Measurements from ENCODE around the gene SMOC2. TPM values are rescaled to one million over a fixed set of nuclear protein-coding genes. Genes with fewer than 3 reads are reported as not detected.

Gene SMOC2
- total RNA-seq, 1 experiment from 2014 or later, result 2.1 TPM

DNA sequence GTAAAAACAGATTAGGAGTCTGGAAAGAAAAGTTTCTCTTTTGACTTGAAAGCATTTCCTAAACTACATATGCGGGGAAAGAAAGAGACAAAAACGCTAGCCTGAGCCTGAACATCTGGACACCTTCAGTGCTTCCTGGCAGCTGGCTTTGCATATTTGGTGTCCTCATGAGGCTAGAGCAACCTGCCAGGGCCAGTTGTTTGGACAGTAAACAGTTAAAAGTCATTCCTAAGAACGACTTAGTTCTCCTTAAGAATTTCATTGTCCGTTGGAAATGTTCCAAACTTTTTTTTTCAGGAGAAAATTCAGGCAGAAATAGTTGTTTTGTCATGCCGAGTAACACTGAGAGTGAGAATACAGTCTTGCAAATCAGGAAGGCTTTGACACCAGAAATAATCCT, 199.8 kb downstream of the SMOC2 start:
- H3K27ac ChIP-seq (ENCODE audit: insufficient read length, low read depth, low read length), result no peak overlapping the region
- no peak overlapping the region for H4K5ac ChIP-seq (ENCODE audit: insufficient read length, low read depth, low read length)
- no peak overlapping the region for H3K18ac ChIP-seq (ENCODE audit: insufficient read length, low read depth, low read length)
- no peak overlapping the region for H2AFZ ChIP-seq (ENCODE audit: low read length)
- no peak overlapping the region for H3K56ac ChIP-seq (ENCODE audit: insufficient read length, low read depth, low read length)
- Mint-ChIP-seq H3K36me3 (ENCODE audit: insufficient read depth in 1 of 3, low read depth in 3 of 3) (no peaks in the 10 kb centered on the region), H3K9me3 (no peaks in the 10 kb centered on the region; a peak in 2 of 5 replicates), H3K27ac (peak overlapping the region in 2 of 3 experiments; percentile 4 to 20; a peak in 3 of 7 replicates), H3K4me3 (no peak overlapping the region), H3K27me3 (ENCODE audit: low read depth) (peaks cover 2% of the 10 kb centered on the region; the same call in 1 of the 2 replicates), H3K4me1 (peaks cover 34 to 39% of the 10 kb centered on the region in 2 experiments)
- no peaks in the 10 kb centered on the region for H3K23me2 ChIP-seq (ENCODE audit: insufficient read length, low read depth, low read length, poor library complexity, severe bottlenecking)
- H4K8ac ChIP-seq (replicated peaks; ENCODE audit: insufficient read length, low read depth, low read length), result no peak overlapping the region
- H3K79me2 ChIP-seq (ENCODE audit: insufficient read depth, low read length), result no peaks in the 10 kb centered on the region
- no peak overlapping the region for H3T11ph ChIP-seq (ENCODE audit: low read length)
- H4K91ac ChIP-seq (ENCODE audit: insufficient read length, low read depth, low read length), result no peak overlapping the region
- TF ChIP-seq, protein P1, sequence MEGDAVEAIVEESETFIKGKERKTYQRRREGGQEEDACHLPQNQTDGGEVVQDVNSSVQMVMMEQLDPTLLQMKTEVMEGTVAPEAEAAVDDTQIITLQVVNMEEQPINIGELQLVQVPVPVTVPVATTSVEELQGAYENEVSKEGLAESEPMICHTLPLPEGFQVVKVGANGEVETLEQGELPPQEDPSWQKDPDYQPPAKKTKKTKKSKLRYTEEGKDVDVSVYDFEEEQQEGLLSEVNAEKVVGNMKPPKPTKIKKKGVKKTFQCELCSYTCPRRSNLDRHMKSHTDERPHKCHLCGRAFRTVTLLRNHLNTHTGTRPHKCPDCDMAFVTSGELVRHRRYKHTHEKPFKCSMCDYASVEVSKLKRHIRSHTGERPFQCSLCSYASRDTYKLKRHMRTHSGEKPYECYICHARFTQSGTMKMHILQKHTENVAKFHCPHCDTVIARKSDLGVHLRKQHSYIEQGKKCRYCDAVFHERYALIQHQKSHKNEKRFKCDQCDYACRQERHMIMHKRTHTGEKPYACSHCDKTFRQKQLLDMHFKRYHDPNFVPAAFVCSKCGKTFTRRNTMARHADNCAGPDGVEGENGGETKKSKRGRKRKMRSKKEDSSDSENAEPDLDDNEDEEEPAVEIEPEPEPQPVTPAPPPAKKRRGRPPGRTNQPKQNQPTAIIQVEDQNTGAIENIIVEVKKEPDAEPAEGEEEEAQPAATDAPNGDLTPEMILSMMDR (conservative IDR thresholded peaks at IDR 0.05), result no peak
- no peak for DNase-seq
- no peak overlapping the region for H2BK5ac ChIP-seq (ENCODE audit: insufficient read length, low read length)
- no CpG with 5 or more reads among the region's 5 CpGs for WGBS (ENCODE audit: extremely low coverage, insufficient read length, low lambda C conversion rate)
- no peak overlapping the region for H3K4me2 ChIP-seq (ENCODE audit: insufficient read depth, insufficient read length, low read length)
- no peak overlapping the region for H3K4ac ChIP-seq (ENCODE audit: low read depth, low read length)
- H4K20me1 ChIP-seq (ENCODE audit: control insufficient read depth, insufficient read depth, insufficient read length), result no peaks in the 10 kb centered on the region
- H3K4me1 ChIP-seq (ENCODE audit: insufficient read depth, low read length), result no peaks in the 10 kb centered on the region; the same call in 1 of the 2 replicates
- H2BK20ac ChIP-seq (ENCODE audit: low read depth, low read length, poor library complexity, severe bottlenecking), result no peak overlapping the region
- H2BK120ac ChIP-seq (ENCODE audit: low read depth, low read length, poor library complexity, severe bottlenecking), result no peak overlapping the region
- H3K9ac ChIP-seq (ENCODE audit: extremely low read depth, insufficient read length, low read length), result no peak overlapping the region
- H2BK15ac ChIP-seq (ENCODE audit: low read depth, low read length), result no peak overlapping the region
- no peaks in the 10 kb centered on the region for H3K27me3 ChIP-seq (ENCODE audit: insufficient read depth, low read length)
- no peak overlapping the region for H3K14ac ChIP-seq (ENCODE audit: insufficient read depth, low read length)
- no peaks in the 10 kb centered on the region for H3K79me1 ChIP-seq (ENCODE audit: insufficient read depth, low read depth, low read length, poor library complexity, severe bottlenecking)
- H3K9me3 ChIP-seq (ENCODE audit: control insufficient read depth, low read depth, low read length), result no peaks in the 10 kb centered on the region
- H3K23ac ChIP-seq (ENCODE audit: insufficient read length, low read depth, low read length), result no peak overlapping the region
- no peak overlapping the region for H2BK12ac ChIP-seq (ENCODE audit: insufficient read length, low read depth, low read length)
- no peak overlapping the region for H2AK5ac ChIP-seq (ENCODE audit: insufficient read length, low read length)
